ENCODE results near the gene PRKCE.

DNA sequence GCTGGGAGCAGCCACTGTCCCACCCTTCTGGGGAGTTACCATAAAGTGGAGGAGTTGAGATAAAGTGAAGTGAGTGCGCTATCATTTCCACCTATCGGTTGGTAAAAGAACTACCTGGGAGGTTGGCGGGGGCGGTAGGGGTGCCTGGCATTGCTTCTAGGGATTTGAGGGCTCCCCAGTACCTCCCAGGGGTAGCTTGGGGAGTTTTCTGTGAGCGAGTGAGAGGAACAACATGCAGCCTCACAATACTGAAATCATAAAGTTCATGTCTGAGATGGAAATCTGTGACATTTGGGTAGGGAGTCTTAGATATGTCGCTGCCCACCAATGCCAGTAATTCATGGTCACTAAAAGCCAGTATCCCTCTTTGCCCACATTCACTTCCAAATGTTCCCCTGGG lies 68.7 kb downstream of the PRKCE start:
- no peak for TF ChIP-seq POLR2A (IDR thresholded peaks at IDR 0.05)
- TF ChIP-seq, protein P1, sequence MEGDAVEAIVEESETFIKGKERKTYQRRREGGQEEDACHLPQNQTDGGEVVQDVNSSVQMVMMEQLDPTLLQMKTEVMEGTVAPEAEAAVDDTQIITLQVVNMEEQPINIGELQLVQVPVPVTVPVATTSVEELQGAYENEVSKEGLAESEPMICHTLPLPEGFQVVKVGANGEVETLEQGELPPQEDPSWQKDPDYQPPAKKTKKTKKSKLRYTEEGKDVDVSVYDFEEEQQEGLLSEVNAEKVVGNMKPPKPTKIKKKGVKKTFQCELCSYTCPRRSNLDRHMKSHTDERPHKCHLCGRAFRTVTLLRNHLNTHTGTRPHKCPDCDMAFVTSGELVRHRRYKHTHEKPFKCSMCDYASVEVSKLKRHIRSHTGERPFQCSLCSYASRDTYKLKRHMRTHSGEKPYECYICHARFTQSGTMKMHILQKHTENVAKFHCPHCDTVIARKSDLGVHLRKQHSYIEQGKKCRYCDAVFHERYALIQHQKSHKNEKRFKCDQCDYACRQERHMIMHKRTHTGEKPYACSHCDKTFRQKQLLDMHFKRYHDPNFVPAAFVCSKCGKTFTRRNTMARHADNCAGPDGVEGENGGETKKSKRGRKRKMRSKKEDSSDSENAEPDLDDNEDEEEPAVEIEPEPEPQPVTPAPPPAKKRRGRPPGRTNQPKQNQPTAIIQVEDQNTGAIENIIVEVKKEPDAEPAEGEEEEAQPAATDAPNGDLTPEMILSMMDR (IDR thresholded peaks at IDR 0.05): no peak
- no peak for TF ChIP-seq POLR2AphosphoS5 (IDR thresholded peaks at IDR 0.05)
